Astrocyte of the cerebellum (primary cell): ENCODE results near the gene IMMT.

ENCODE experiments used
- DNase-seq: peaks from one replicate; pipeline ENCODE4 v3.0.0-alpha.2; 2011; ENCODE audit warnings: low read depth
- H3K4me3 ChIP-seq: 2 replicates; pipeline ENCODE4 v1.5.1; 2011; ENCODE audit warnings: mild to moderate bottlenecking, low read depth, low read length, moderate library complexity
- in situ Hi-C: cut with HindIII; loops from 2 replicates; pipeline ENCODE4 v1.10.0; 2017; ENCODE audit warnings: low sequenced_read_pairs
- TF ChIP-seq, protein P1 (sequence below): IDR thresholded peaks from 2 replicates; pipeline ENCODE4 v1.5.1; 2012; ENCODE audit warnings: low read length, low read depth, moderate library complexity, mild to moderate bottlenecking; ENCODE audit errors: missing control alignments

Gene IMMT

DNA sequence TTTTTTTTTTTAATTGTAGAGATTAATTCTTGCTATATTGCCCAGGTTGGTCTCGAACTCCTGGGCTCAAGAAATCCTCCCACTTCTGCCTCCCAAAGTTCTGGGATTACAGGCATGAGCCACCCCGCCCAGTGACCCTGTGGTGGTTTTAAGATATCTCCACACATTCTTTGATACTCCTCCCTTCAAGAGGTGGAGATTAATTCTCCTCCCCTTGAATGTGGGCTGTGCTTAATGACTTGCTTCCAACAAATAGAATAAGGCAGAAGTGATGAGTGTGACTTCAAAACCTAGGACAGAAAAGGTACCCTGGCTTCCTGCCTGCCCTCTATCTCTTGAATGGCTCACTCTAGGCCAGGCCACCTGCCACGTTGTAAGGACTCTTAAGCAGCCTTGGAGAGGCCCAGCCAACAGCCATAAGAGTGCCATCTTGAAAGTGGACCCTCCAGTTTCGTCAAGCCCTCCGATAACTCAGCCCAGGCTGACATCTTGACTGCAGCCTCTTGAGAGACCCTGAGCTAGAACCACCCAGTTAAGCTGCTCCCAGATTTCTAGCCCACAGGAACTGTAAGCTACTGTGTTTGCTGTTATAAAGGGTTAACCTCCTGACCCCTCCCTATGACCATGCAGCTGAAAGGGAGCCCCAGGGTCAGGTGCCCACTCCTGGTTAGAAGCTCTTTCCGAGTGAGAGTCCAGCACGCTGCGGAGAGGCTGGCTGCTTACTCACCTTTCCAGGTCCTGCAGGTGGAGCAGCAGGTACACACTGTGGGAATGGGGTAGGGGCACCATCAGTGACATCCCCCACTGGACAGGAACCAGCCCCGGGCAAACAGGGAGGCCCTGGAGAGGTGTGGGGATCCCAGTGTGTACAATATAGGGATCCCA is 31.6 kb upstream of the IMMT start:
- no peak for DNase-seq
- in situ Hi-C loops, result no loop called here
- TF ChIP-seq, protein P1, sequence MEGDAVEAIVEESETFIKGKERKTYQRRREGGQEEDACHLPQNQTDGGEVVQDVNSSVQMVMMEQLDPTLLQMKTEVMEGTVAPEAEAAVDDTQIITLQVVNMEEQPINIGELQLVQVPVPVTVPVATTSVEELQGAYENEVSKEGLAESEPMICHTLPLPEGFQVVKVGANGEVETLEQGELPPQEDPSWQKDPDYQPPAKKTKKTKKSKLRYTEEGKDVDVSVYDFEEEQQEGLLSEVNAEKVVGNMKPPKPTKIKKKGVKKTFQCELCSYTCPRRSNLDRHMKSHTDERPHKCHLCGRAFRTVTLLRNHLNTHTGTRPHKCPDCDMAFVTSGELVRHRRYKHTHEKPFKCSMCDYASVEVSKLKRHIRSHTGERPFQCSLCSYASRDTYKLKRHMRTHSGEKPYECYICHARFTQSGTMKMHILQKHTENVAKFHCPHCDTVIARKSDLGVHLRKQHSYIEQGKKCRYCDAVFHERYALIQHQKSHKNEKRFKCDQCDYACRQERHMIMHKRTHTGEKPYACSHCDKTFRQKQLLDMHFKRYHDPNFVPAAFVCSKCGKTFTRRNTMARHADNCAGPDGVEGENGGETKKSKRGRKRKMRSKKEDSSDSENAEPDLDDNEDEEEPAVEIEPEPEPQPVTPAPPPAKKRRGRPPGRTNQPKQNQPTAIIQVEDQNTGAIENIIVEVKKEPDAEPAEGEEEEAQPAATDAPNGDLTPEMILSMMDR, result no peak
- no peak overlapping the region for H3K4me3 ChIP-seq

DNA sequence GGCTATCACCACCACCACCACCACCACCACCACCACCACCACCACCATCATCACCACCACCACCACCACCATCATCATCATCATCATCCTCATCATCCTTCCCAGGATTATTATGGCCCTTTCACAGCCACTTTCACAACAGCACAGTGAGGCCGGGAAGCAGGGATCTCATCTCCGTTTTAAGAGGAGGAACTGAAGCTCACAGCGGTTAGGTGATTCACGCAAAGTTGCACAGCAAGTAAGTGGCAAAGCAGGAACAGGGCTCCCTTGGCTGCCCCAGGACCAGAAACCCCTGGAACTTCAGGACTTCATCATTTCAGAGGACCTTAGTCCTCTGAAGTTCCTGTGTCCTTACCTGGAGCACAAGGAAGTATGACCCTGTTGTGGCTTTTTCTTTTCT is 30.8 kb upstream of the IMMT start:
- TF ChIP-seq, protein P1, result no peak
- no peak for DNase-seq
- in situ Hi-C loops, result no loop called here

DNA sequence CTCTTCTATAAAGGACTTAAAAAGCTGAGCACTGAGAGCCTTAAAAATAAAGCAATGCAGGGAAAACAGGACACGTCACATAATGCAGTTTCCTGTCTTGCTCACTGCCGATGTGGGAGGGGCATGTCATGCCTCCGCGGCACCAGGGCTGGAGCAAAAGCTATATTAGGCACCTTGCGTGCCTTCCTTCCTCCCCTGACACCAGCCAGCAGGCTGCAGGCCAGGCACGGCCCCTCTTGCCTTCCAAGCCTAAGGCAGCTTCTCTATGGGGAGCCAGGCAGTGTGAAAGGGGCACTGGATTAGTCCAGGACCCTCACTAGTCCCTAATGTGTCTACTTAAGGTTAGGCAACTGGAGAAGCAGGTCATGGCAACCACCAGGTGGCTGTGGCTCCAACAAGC is 30.3 kb upstream of the IMMT start:
- in situ Hi-C loops, result no loop called here
- no peak overlapping the region for H3K4me3 ChIP-seq
- no peak for DNase-seq

More for the DNA sequence above, 30.8 kb upstream of the IMMT start:
- H3K4me3 ChIP-seq, result no peak overlapping the region

DNA sequence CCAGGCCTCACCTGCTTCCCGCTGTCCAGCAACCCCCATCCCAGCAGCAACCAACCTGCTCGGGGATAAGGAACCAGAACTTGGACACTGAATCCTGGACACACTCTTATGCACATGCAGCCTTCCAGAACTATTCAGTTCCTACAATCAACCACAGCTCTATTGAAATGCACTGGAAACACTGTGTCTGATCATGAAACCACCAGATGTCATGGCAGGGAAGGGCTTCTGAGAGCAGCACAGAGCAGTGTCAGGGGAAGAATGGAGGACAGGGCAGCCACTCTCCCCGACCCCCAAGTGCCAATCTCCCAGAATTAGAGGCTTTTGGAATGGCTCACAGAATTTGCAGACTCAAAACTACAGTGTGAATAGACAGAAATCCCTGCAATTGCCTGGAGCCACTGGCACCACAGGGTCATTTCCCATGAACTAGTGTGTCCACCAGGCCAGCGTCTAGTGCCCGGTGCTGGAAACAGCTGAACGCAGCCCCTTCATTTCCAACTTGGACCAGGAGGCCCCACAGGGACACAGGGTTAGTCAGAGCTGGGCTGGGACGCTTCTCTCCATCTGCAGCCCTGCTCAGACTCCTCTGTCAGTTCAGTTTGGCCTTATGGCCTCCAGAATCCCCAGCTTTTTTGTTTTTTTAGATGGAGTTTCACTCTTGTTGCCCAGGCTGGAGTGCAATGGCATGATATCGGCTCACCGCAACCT is 29.5 kb upstream of the IMMT start:
- no peak for DNase-seq
- no peak overlapping the region for H3K4me3 ChIP-seq
- TF ChIP-seq, protein P1, result no peak
- in situ Hi-C loops, result loop anchor here (5.0 to 25.0 kb wide), 2 partner anchors 73 to 163 kb away; no protein-coding TSS in a partner anchor

More for the DNA sequence above, 30.3 kb upstream of the IMMT start:
- TF ChIP-seq, protein P1, result no peak

DNA sequence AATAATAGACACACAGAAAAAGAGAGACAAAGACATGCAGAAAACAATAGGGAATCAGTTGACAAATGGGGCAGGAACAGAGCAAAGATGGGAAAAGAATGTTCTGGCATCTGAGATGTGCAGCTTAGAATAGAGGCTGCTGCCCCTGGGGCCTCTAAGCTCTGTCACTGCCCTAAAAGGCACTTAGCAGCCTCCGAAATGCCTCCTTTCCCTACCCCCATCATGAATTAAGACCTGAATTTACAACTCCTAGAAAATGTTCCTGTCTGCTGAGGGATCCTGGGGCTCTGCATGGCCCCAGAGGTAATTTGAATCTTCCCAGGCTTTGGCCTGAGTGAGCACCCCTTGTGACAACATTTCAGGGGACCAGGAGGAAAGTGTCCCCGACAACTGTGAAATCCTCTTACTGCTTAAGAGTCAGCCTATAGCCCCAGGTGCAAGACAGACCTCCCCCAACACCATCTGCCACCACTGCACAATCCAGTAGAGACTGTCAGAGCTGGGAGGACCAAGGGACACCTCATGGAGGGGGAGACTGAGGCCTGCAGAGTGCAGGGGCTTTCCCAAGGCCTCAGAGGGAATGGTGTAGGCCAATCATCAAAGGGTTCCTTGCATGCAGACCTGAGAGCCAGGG is 28.8 kb upstream of the IMMT start:
- in situ Hi-C loops, result loop anchor here (5.0 to 25.0 kb wide), 2 partner anchors 73 to 163 kb away; no protein-coding TSS in a partner anchor
- TF ChIP-seq, protein P1, result no peak
- H3K4me3 ChIP-seq, result no peak overlapping the region
- DNase-seq, result no peak
